HepG2 (cell line): Measurements from ENCODE around the gene GALR2. TPM values are rescaled to one million over a fixed set of nuclear protein-coding genes. Genes with fewer than 3 reads are reported as not detected.

Experiments used
- CAMTA2 ChIP-seq: sonication (generic); formaldehyde crosslinking; IDR thresholded peaks from 2 replicates; pipeline ENCODE4 v1.4.0; 2020; ENCODE audit warnings: mild to moderate bottlenecking, missing genetic modification reagents, borderline replicate concordance
- CEBPG ChIP-seq: IDR thresholded peaks from 2 replicates; pipeline ENCODE4 v1.6.1; 2016
- CSRNP1 ChIP-seq: sonication (generic); formaldehyde crosslinking; IDR thresholded peaks from 2 replicates; pipeline ENCODE4 v1.8.1; 2023; ENCODE audit warnings: mild to moderate bottlenecking, missing genetic modification reagents
- EEA1 ChIP-seq: sonication (generic); formaldehyde crosslinking; IDR thresholded peaks from 2 replicates; pipeline ENCODE4 v1.5.1; 2020; ENCODE audit warnings: mild to moderate bottlenecking, missing genetic modification reagents, borderline replicate concordance
- GATAD2A ChIP-seq: IDR thresholded peaks from 2 replicates; pipeline ENCODE4 v1.6.1; 2016
- HMGXB3 ChIP-seq: sonication (generic); formaldehyde crosslinking; IDR thresholded peaks from 2 replicates; pipeline ENCODE4 v1.4.0; 2020; ENCODE audit warnings: missing genetic modification reagents, borderline replicate concordance
- HNRNPLL ChIP-seq: fragments of 200-400 bp; formaldehyde crosslinking; IDR thresholded peaks from 2 replicates; pipeline ENCODE4 v1.6.1; 2017; ENCODE audit warnings: mild to moderate bottlenecking, low read depth, low read length; ENCODE audit not compliant: poor library complexity, severe bottlenecking
- JUN ChIP-seq: sonication (generic); formaldehyde crosslinking; IDR thresholded peaks from 2 replicates; pipeline ENCODE4 v1.4.0; 2020; ENCODE audit warnings: mild to moderate bottlenecking, missing genetic modification reagents
- MEIS2 ChIP-seq: sonication (generic); formaldehyde crosslinking; IDR thresholded peaks from 2 replicates; pipeline ENCODE4 v1.9.0; 2021; ENCODE audit warnings: mild to moderate bottlenecking, missing genetic modification reagents
- MTF1 ChIP-seq: sonication (generic); formaldehyde crosslinking; IDR thresholded peaks from 2 replicates; pipeline ENCODE4 v1.5.0; 2020; ENCODE audit warnings: missing genetic modification reagents
- NCOA2 ChIP-seq: sonication (generic); formaldehyde crosslinking; IDR thresholded peaks from 2 replicates; pipeline ENCODE4 v1.8.0; 2022; ENCODE audit warnings: inconsistent platforms
- NFIB ChIP-seq: sonication (generic); formaldehyde crosslinking; IDR thresholded peaks from 2 replicates; pipeline ENCODE4 v1.9.0; 2021; ENCODE audit warnings: missing genetic modification reagents, mild to moderate bottlenecking, borderline replicate concordance
- RFX5 ChIP-seq: IDR thresholded peaks from 2 replicates; pipeline ENCODE4 v1.6.1; 2011; ENCODE audit warnings: low read depth, low read length, improper control_type of control experiment
- RFXAP ChIP-seq: sonication (generic); formaldehyde crosslinking; IDR thresholded peaks from 2 replicates; pipeline ENCODE4 v1.4.0; 2020; ENCODE audit warnings: missing genetic modification reagents, borderline replicate concordance
- SIN3A ChIP-seq: IDR thresholded peaks from 2 replicates; pipeline ENCODE4 v1.6.1; 2011; ENCODE audit warnings: low read depth, mild to moderate bottlenecking, control low read depth, low read length, borderline replicate concordance
- TOE1 ChIP-seq: sonication (generic); formaldehyde crosslinking; IDR thresholded peaks from 2 replicates; pipeline ENCODE4 v1.4.0; 2020; ENCODE audit warnings: mild to moderate bottlenecking, missing genetic modification reagents
- TRIM24 ChIP-seq: sonication (generic); formaldehyde crosslinking; IDR thresholded peaks from 2 replicates; pipeline ENCODE4 v1.8.0; 2022; ENCODE audit warnings: mild to moderate bottlenecking, missing genetic modification reagents
- ZBTB2 ChIP-seq: sonication (generic); formaldehyde crosslinking; IDR thresholded peaks from 2 replicates; pipeline ENCODE4 v1.8.0; 2022; ENCODE audit warnings: low read depth, missing genetic modification reagents
- ZFP37 ChIP-seq: sonication (generic); formaldehyde crosslinking; IDR thresholded peaks from 2 replicates; pipeline ENCODE4 v1.4.0; 2020; ENCODE audit warnings: missing genetic modification reagents, borderline replicate concordance
- ZNF549 ChIP-seq: sonication (generic); formaldehyde crosslinking; IDR thresholded peaks from 2 replicates; pipeline ENCODE4 v1.5.0; 2020; ENCODE audit warnings: missing genetic modification reagents
- ZNF550 ChIP-seq: sonication (generic); formaldehyde crosslinking; IDR thresholded peaks from 2 replicates; pipeline ENCODE4 v1.4.0; 2020; ENCODE audit warnings: mild to moderate bottlenecking, missing genetic modification reagents, borderline replicate concordance
- ZNF562 ChIP-seq: sonication (generic); formaldehyde crosslinking; IDR thresholded peaks from 2 replicates; pipeline ENCODE4 v1.8.0; 2022; ENCODE audit warnings: missing genetic modification reagents, borderline replicate concordance
- ZNF580 ChIP-seq: IDR thresholded peaks from 2 replicates; pipeline ENCODE4 v1.6.1; 2016; ENCODE audit warnings: low read depth, borderline replicate concordance
- ZNF598 ChIP-seq: sonication (generic); formaldehyde crosslinking; IDR thresholded peaks from 2 replicates; pipeline ENCODE4 v1.5.1; 2020; ENCODE audit warnings: mild to moderate bottlenecking, missing genetic modification reagents, borderline replicate concordance
- ZNF816 ChIP-seq: sonication (generic); formaldehyde crosslinking; IDR thresholded peaks from 2 replicates; pipeline ENCODE4 v1.8.0; 2022; ENCODE audit warnings: missing genetic modification reagents, mild to moderate bottlenecking, borderline replicate concordance
- polyA plus RNA-seq, 8 experiments: library from polyadenylated mRNA; depleted of rRNA in 3 of 8; stranded (reverse) in 7 of 8; unstranded in 1 of 8; fragments of >200 nt; fragmentation: Illumina TruSeq in 4 of 8; extraction: Trizol in 4 of 8; gene quantifications; 2 replicates each; pipeline versions ENCODE4 v1.2.1 to v1.2.3, GENCODE V29; 2011 to 2016; ENCODE audit warnings: low read depth in 4 of 8, missing spikeins in 1 of 8, mixed read lengths in 1 of 8; ENCODE audit not compliant: insufficient read depth in 1 of 8
- total RNA-seq, 5 experiments: library from RNA; depleted of rRNA; stranded (reverse); fragments of >200 nt; fragmentation: Illumina TruSeq; extraction: Trizol; gene quantifications; 2 replicates each; pipeline ENCODE4 v1.2.3, GENCODE V29; 2016; ENCODE audit warnings: low read depth in 1 of 5

Gene GALR2
- total and polyA plus RNA-seq, 2 of the 13 experiments (the other 11 are each of a cell fraction or from before 2014, with no cell fraction given): 0.48 to 0.58 TPM

- TF ChIP-seq ZNF562 (CRISPR knock-in tag): no peak
- no peak for TF ChIP-seq ZNF580 (CRISPR knock-in tag)
- no peak for TF ChIP-seq GATAD2A (CRISPR knock-in tag)
- no peak for TF ChIP-seq RFX5
- no peak for TF ChIP-seq NCOA2 (CRISPR knock-in tag)
- no peak for TF ChIP-seq HMGXB3 (CRISPR knock-in tag)
- TF ChIP-seq SIN3A: no peak; the same call in 1 of the 2 replicates
- TF ChIP-seq ZFP37 (CRISPR knock-in tag): no peak
- TF ChIP-seq ZNF549 (CRISPR knock-in tag): no peak
- TF ChIP-seq NFIB (CRISPR knock-in tag): no peak
- 0 out of 2 replicates have a peak, but pooled peaks have one; percentile 50 for TF ChIP-seq CAMTA2 (CRISPR knock-in tag)
- 0 out of 2 replicates have a peak, but pooled peaks have one; percentile 40 for TF ChIP-seq ZNF598 (CRISPR knock-in tag)
- TF ChIP-seq HNRNPLL: no peak
- no peak for TF ChIP-seq CSRNP1 (CRISPR knock-in tag)
- TF ChIP-seq JUN (CRISPR knock-in tag): no peak
- no peak for TF ChIP-seq MTF1 (CRISPR knock-in tag)
- no peak for TF ChIP-seq ZNF550 (CRISPR knock-in tag)
- TF ChIP-seq TRIM24 (CRISPR knock-in tag): no peak
- no peak for TF ChIP-seq RFXAP (CRISPR knock-in tag)
- no peak for TF ChIP-seq CEBPG (CRISPR knock-in tag)
- TF ChIP-seq ZNF816 (CRISPR knock-in tag): no peak
- TF ChIP-seq ZBTB2 (CRISPR knock-in tag): no peak
- TF ChIP-seq MEIS2 (CRISPR knock-in tag): no peak
- TF ChIP-seq EEA1 (CRISPR knock-in tag): no peak
- TF ChIP-seq TOE1 (CRISPR knock-in tag): no peak
Observed at GRCh38 chr17:76026714-76027158, 47.8 kb upstream of the GALR2 start (continued).
